HG02571 (cell line): ENCODE results near the gene SMC6.

Experiments
- ATAC-seq: cut with Tn5 transposase; IDR thresholded peaks from one replicate; pipeline ENCODE4 v1.9.1; 2021; ENCODE audit warnings: mild to moderate bottlenecking, moderate library complexity; ENCODE audit not compliant: unreplicated experiment

Gene SMC6

GRCh38 chr2:17768894-17769293 lies 15.3 kb upstream of the SMC6 start:
- no peak for ATAC-seq

GRCh38 chr2:17765398-17765797 lies 11.8 kb upstream of the SMC6 start:
- ATAC-seq = no peak

GRCh38 chr2:17763641-17764333 lies 10.2 kb upstream of the SMC6 start:
- no peak for ATAC-seq

- no peak for ATAC-seq
Observed at GRCh38 chr2:17762451-17762850, 8.8 kb upstream of the SMC6 start.

GRCh38 chr2:17759805-17760204 lies 6.2 kb upstream of the SMC6 start:
- no peak for ATAC-seq

- no peak for ATAC-seq
Observed at GRCh38 chr2:17758118-17758517, 4.5 kb upstream of the SMC6 start.

GRCh38 chr2:17757321-17757720 lies 3.7 kb upstream of the SMC6 start:
- ATAC-seq = no peak

GRCh38 chr2:17756668-17757067 lies 3.1 kb upstream of the SMC6 start:
- no peak for ATAC-seq

- no peak for ATAC-seq
Observed at GRCh38 chr2:17754773-17755425, 1.3 kb upstream of the SMC6 start.

GRCh38 chr2:17752892-17753802 lies 463 bp downstream of the SMC6 start:
- peak; percentile 35 for ATAC-seq

GRCh38 chr2:17752246-17752645 lies 1.4 kb downstream of the SMC6 start:
- ATAC-seq = no peak

- peak; percentile 18 for ATAC-seq
Observed at GRCh38 chr2:17749753-17750438, 3.7 kb downstream of the SMC6 start.

- ATAC-seq = no peak
Observed at GRCh38 chr2:17748745-17749144, 4.9 kb downstream of the SMC6 start.

GRCh38 chr2:17747684-17748452 lies 5.7 kb downstream of the SMC6 start:
- ATAC-seq = no peak

- ATAC-seq = no peak
Observed at GRCh38 chr2:17740203-17740602, 13.4 kb downstream of the SMC6 start.

- no peak for ATAC-seq
Observed at GRCh38 chr2:17736989-17737388, 16.6 kb downstream of the SMC6 start.

GRCh38 chr2:17735864-17736263 lies 17.7 kb downstream of the SMC6 start:
- ATAC-seq = no peak

- no peak for ATAC-seq
Observed at GRCh38 chr2:17733599-17733998, 20.0 kb downstream of the SMC6 start.

GRCh38 chr2:17729880-17730279 lies 23.7 kb downstream of the SMC6 start:
- ATAC-seq = no peak

- no peak for ATAC-seq
Observed at GRCh38 chr2:17728210-17728609, 25.4 kb downstream of the SMC6 start.
